Activated CD4-positive, alpha-beta T cell treated with anti-CD3 and anti-CD28 coated beads for 48 hours (primary cell): ENCODE results near the gene SEL1L.
"Not testable (repeated sequence)": the region's sequence is repeated elsewhere in the genome, so short reads cannot be mapped to it uniquely, and the experiment has no call there.

ENCODE experiments used
- DNase-seq: peaks from one replicate; pipeline ENCODE4 v3.0.0-alpha.2; 2020

SEL1L gene

DNA sequence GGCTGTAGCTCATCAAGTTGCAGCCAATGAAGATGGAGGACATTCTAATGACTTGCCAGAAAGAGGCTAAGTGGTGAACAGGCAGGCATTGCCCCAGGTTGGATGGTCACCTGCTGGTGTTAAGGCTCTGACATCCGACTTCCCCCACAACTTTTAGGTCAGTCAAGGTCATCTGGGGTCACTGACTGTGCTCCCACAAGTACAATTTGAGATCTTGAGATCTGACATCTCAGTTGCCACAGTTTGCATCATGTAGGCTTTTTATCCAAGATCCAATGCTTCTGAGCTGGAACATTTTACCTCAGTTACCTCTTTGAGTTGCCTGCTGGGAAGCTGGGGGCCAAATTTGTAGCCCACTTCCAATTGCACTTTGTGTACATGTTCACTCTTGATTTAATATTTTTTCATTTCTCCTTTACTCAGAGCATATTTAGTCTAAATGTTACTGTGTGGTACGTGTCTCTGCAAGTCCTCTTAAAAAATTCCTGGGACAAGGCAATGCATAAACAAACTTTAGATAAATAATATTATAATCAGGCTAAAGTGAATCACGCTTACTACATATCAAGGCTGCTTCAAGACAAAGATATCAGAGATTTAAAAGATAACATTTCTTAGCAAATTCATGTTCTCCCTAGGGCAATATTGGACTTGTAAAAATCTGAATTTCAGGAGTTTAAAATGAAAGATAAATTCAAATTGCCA lies 61.4 kb downstream of the SEL1L start:
- DNase-seq, result no peak

DNA sequence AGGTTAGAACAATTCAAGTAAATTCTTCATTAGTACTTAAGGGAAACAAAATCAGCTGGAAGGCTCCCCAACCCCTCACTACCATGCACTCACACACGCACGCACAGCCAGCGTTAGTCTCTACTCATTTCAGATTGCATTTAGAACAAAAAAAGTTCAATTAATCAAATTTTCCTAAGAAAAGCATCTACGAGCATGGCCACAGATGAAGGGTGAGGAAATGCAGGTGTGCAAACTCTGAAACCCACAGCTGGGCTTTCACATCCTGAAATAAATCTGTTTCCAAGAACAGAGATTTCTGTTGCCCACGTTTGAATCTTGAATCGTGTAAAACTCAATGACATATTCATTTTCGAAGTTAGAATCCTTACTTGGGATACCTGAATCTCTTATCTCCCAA lies 62.6 kb downstream of the SEL1L start:
- DNase-seq, result peak; percentile 51

DNA sequence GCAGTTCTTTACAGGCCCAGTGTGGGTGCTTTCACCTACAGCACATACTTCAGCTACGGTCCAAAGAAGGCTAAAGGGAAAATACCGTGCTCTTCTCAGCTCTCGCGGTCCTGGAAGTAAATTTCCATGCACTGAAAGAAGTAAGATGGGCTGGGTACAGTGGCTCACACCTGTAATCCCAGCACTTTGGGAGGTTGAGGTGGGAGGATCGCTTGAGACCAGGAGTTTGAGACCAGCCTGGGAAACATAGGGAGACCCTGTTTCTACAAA lies 63.2 kb downstream of the SEL1L start:
- not testable (repeated sequence) for DNase-seq

DNA sequence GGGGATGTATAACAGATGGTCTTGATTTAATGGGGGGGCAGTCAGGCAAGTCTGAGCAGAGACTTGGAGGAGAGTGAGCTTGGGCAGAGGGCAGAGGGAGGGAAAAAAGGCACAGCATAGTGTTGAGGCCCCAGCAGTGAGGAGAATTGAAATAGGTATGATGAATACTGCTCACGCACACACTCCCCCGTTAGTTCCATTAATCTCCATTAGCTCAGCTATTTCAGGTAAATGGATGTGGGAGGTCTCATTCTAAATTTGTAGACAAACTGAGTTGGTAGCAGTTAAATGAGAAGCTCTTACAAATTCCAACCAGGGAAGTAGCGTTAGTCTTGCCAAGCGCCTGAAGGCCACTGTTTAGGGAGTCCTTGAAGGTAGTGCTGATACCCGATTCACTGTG lies 66.8 kb downstream of the SEL1L start:
- DNase-seq, result no peak

DNA sequence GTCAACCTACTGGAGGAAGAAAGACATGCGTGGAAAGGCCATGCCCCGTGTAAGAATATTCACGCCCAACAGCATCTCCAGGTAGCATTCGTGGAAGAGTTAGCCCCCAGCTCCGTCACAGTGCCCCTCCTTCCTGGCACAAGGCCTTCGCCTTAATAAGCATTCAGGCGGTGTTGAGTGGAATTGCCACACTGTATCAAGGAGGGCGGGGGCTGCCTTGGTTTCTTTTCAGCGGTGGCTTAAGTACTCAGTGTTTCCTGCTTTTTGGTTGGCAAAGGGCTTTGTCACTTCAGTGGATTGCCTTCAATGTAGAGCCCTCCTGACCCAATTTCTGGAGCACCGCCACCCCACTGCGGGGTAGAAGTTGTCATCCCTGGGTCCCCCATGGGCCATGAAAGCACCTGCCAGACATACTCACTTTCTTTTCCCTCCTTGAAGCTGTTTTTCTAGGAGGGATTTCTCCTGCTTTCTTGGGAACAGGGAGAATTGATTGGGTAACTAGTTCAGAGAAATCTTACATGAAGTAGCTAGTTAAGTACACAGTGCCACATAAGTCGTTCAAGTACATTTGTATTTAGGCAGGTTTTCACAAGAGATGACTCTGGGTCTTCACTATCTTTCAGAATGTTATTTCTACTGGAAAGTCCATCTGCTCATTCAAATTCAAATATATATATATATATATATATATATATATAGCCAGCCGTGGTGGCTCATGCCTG lies 68.0 kb downstream of the SEL1L start:
- DNase-seq, result no peak

DNA sequence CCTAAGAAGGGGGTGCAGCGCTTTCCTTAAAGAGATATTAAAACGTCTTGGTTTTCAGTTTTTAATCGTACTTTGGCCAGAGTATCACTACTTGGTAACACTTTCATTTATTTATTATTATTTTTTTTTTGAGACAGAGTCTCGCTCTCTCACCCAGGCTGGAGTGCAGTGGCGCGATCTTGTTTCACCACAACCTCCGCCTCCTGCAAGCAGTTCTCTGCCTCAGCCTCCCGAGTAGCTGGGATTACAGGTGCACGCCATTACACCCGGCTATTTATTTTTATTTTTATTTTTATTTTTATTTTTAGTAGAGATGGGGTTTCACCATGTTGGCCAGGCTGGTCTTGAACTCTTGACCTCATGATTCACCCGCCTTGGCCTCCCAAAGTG lies 68.7 kb downstream of the SEL1L start:
- not testable (repeated sequence) for DNase-seq

DNA sequence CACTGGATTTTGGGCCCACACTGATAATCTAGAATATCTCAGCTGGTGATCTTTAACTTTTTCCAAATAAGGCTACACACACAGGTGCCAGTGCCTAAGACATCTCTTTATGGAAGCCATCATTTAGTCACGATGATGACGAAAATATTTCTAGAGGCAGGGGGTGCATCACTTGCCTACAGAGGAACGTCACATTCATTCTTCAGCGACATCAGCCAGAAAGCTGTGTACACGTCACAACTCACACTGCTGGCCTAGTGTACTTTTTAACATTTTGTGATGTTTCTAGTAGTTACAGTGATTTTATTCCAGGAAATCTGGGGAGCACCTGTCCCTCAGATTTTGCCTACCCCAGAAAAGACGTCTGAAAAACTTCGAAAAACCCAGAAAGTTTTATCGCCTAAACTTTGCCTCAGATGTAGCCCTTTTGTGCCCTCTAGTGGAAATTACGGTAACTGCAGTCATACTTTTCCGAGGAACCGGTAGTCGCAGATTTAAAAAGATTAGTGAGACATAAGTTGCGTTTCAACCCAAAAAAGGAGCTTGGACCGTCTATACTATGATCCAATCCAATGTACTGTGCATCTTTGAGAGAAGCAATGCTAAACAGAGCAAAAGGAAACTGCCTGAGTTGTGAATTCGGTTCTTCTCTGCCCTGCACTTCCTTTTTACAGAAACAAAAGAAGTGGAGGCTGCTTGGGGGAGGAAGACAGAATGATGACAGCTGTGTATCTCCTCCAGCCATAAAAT lies 69.2 kb downstream of the SEL1L start:
- peak; percentile 62 for DNase-seq

DNA sequence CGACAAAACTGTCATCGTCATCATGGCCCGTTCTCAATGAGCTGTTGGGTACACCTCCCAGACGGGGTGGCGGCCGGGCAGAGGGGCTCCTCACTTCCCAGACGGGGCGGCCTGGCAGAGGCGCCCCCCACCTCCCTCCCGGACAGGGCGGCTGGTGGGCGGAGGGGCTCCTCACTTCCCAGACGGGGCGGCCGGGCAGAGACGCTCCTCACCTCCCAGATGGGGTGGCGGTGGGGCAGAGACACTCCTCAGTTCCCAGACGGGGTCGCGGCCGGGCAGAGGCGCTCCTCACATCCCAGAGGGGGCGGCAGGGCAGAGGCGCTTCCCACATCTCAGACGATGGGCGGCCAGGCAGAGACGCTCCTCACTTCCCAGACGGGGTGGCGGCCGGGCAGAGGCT lies 71.3 kb downstream of the SEL1L start:
- not testable (repeated sequence) for DNase-seq

DNA sequence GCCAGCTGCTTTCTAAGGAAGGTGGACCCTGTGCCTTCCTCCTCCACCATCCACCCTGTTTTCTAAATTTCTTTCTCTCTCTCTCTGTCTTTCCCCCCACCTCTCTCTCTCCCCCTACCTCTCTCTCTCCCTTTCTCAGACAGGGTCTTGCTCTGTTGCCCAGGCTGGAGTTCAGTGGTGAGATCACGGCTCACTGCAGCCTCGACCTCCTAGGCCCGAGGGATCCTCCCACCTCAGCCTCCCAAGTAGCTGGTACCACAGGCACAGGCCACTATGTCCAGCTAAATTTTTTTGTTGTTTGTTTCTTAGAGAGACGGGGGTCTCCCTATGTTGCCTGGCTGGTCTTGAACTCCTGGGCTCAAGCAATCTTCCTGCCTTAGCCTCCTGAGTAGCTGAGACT lies 73.7 kb downstream of the SEL1L start:
- no peak for DNase-seq

DNA sequence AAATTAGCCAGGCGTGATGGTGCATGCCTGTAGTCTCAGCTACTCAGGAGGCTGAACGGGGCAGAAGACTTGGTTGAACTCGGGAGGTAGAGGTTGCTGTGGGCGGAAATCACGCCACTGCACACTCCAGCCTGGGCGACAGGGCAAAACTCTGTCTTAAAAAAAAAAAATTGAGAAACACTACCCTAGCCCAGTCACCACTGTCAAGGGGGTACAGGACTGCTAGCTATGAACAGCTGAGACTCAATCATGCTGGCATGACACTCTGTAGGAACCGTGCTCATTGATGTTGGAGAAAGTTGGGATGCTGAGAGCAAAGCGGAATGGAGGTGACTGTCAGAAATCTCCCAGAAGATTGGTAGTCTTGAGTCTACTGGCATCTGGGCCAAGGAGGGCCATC lies 75.3 kb downstream of the SEL1L start:
- no peak for DNase-seq

DNA sequence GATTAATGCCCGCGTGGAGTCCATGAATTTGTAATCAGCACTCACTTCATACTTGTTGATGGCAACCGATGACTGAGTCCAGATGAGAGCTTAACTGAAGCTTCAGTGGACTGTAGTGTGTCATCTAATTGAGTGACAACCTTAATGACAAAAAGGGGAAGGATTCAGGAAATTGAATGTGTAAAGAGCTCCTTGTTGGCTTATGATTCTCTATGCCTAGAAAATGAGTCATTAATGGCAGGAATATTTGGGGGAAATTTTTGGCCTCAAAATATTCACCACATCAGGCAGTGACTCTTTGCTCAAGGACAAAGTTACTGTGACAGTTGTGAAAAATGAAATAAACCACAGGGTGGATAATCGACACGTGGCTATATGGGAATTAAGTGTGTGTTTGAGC lies 78.3 kb downstream of the SEL1L start:
- DNase-seq, result no peak

DNA sequence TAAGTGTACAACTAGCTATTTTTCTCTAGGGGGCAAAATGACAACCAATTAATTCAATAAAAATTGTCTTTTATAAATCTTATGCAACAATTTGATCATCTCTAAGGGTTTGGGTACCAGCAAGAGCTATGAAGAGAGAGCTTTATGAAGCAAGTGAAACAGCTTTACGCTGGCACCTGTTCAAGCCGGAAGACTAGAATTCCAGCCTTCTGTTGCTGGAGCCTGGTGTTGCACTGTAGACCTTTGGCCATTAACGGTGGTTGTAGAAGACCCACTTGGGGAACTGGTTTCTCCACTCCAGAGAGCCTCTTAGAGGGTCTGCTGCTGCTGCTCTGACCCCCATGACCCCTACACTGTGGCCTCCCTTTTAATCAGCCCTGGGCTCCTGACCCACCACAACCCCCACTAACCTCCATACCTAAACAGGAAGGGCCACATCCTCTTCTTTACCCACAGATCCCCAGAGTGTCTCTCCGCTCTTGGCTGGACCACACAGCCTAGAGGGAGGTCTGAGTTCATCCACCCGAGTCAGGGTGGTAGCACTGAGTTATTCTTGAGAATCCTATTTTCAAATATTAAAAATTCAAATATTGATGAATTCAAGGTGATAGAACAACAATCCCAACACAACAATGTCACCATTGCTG lies 79.0 kb downstream of the SEL1L start:
- DNase-seq, result no peak

DNA sequence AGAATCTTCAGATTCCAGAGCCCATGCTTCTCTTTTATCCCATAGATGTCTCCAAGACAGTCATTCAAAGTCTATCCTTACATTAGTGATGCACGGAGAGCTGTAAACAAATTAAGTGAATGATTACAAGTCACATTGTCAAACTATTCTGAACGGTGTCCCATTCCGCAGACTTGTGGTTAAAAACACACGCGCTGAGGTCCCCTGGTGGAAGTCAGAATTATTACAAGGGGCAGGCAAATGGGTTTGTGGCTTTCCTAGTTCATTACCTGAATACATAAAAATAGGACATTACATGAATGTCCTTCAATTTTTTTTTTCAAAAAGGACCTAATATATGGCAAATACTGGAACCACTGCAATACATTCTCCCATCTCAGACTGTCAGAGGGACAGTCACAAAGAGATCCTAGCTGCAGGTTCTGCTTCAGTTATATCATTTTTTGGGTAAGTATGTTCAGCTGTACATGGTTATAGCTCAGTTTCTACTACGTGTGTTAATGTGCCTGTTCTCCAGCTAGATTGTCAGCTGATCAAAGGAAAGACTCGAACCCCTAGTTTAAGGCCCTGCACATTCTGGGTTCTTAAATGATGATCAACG lies 80.4 kb downstream of the SEL1L start:
- DNase-seq, result peak; percentile 67

DNA sequence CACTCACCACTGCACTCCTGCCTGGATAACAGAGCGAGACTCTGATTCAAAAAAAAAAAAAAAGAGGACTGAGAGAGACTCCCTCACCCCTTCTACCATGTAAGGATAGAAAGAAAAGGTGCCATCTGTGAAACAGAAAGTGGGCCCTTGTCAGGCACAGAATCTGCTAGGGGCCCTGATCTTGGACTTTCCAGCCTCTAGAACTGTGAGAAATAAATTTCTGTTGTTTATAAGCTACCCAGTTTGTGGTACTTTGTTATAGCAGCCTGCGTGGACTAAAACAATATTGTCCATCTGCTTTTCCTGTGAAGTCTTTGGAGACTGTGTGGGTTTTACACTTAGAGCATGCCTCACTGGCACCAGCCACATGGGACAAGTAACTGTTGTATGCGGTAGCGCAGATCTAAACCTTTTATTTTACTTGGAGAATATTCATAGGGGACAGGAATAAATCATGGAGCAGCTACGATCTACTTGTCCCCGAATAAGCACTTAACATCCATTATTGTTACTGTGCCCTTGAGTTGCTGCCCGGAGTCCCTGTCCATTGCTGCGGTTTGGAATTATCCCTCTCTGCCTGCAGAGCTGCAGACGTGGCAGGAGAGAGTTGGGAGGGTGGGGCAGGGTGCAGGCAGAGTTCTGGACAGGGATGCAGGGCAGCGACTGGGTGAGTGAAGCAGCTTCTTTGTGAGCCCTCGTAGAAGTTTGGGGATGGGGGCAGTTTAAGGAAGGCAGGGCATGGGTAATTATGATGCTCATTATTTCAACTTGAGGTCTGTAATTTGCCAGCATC lies 81.1 kb downstream of the SEL1L start:
- no peak for DNase-seq

DNA sequence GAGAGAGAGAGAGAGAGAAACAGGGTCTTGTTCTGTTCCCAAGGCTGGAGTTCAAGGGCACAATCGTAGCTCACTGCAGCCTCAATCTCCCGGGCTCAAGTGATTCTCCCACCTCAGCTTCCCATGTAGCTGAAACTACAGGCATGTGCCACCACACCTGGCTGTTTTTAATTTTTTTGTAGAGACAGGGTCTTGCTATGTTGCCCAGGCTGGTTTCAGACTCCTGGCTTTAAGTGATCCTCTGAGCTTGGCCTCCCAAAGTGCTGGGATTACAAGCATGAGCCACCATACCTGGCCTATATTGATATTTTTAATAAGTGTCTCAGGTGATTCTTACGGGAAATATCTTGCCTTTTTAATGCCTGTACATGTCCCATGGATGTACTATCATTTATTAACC lies 82.7 kb downstream of the SEL1L start:
- no peak for DNase-seq

DNA sequence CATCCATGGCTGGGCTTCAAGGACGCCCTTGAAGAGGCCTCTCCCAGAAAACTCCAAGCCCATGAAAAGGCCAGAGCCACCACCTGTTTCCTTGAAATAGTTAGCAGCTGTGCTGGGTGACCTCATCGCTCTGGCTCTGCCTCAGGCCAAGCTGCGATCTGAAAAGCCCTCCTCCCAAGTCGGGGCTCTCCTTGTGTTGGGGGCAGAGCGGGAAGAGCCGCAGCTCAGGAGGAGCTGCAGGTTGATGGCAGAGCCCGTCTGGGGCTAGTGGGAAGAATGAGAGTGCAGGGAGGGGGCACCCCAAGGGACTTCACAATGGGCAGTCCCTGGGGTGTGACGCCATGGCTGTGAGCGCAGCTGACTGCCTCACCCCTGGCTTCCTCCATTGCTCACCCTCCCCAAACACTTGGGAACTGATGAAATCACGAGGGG lies 83.5 kb downstream of the SEL1L start:
- no peak for DNase-seq

DNA sequence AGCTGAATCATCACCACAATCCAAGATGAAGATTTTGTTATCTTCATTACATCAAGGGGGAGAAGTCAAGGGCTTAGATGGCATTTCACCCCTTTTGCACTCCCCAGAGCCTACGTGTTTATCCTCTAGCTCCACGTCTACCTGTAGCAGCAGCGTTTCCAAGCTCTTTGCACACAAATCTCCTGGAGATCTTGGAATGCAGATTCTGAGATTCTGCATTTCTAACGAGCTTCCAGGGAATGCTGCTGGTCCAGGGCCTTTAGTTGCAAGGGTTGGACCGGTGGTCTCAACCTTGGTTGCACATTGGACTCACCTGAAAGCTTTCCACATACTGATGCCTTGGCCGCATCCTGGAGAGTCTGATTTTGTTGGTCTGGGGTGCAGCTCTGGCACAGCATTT lies 84.1 kb downstream of the SEL1L start:
- no peak for DNase-seq

DNA sequence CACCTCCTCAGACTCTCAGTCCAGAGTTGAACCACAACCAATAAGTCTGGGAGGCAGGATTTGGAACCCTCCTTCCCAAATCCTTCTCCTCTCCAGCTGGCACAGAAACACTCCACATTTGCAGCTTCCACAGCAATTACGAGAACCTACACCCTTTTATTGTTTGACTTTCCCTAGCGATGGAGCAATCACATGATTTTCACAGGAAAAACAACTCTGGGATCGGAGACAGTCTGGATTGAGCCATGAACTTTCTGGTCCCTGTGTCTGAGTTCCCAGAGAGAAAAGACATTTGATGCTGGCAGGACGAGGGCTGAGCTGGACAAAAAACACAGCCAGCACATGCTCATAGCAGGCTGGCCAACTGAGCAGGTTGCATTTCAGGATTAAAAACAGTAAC lies 84.5 kb downstream of the SEL1L start:
- no peak for DNase-seq

DNA sequence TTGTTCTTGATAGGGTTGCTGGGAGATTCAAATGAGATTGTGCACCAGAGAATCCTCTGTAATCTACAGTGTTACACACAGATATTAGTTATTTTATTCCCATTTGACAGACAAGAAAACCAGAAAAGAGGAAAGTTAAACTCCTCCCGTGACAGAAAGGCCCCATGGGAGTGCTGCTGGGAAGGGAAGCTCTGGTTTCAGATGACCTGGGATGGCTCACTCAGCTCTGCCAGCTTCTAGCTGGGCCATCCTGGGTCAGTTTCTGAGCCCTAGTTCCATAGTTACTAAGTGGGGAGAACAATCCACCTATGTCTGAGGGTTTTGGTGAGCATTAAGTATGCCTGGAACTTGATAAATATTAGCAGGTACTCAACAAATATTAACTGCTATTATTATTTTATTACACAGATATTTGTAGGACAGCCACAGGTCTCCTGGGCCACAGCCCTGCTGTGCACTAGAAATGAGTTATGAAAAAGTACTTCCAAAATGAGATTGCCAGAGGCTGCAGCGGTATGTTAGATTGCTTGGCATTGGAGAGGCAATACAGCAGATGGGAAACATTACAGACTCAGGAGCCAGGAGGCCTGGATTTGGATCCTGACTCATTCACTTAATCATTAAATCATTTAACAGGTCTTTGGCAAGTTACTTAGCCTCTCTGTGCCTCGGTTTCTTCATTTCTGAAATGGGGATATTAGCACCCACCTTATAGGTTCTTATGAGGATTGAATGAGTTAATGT lies 86.5 kb downstream of the SEL1L start:
- DNase-seq, result no peak

DNA sequence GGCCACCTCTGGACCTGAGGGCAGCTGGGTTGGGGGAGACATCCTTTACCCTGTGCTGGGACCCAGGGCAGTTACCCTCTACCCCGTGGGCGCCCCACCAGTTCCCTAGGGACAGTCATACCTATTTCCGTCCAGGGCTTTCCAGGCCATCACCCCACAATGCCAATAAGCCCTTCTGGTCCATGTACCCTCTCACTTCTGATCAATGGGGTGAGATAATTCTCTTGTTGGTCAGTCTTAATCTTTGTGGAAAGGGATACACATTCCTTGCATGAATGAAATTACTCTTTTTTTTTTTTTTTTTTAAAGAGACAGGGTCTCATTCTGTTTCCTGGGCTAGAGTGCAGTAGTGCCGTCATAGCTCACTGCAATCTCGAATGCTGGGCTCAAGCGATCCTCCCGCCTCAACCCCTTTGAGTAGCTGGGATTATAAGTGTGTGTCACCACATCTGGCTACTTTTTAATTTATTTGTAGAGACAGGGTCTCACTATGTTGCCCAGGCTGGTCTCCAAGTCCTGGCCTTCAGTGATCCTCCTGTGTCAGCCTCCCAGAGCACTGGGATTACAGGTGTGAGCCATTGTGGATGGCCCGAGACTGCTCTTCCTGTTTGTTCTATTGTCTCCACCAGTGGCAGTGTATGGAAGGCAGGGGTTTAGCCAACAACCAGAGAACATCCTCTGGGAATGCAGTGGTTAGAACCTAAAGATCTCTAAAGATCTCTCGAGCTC lies 87.2 kb downstream of the SEL1L start:
- no peak for DNase-seq

DNA sequence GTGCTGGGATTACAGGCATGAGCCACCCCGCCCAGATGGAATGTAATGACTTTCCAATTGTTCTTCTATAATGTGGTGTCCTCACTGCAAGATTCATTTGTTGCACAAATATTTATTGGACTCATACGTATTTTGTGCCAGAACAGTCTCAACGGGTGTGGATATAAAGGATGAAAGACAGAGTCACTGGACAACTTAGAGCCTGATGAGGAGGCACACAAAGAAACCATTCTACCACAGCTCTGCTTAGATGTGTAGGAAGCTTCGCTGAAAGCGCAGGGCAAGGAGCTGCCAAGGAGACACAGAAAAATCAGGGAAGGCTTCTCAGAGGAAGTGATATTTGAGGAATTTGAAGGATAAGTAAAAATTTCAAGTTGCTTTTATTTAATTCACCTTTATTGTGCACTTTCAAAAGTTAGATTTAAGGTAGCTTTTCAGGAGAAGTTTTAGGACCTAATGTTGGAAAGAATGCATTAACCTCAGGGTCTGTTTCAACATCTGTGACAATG lies 92.0 kb downstream of the SEL1L start:
- no peak for DNase-seq
